Measurements from ENCODE around the gene ZNF606. TPM values are rescaled to one million over a fixed set of nuclear protein-coding genes. Genes with fewer than 3 reads are reported as not detected.

Gene ZNF606
- total RNA-seq, 6 experiments from 2014 or later, result 3.1 to 7.1 (median 5.0) TPM

GRCh38 chr19:58040751-58041525, 38.3 kb upstream of the ZNF606 start:
- TF ChIP-seq POLR2A (IDR thresholded peaks at IDR 0.05), result no peak
- TF ChIP-seq, protein P1, sequence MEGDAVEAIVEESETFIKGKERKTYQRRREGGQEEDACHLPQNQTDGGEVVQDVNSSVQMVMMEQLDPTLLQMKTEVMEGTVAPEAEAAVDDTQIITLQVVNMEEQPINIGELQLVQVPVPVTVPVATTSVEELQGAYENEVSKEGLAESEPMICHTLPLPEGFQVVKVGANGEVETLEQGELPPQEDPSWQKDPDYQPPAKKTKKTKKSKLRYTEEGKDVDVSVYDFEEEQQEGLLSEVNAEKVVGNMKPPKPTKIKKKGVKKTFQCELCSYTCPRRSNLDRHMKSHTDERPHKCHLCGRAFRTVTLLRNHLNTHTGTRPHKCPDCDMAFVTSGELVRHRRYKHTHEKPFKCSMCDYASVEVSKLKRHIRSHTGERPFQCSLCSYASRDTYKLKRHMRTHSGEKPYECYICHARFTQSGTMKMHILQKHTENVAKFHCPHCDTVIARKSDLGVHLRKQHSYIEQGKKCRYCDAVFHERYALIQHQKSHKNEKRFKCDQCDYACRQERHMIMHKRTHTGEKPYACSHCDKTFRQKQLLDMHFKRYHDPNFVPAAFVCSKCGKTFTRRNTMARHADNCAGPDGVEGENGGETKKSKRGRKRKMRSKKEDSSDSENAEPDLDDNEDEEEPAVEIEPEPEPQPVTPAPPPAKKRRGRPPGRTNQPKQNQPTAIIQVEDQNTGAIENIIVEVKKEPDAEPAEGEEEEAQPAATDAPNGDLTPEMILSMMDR (IDR thresholded peaks at IDR 0.05), result no peak
- no peaks in the 10 kb centered on the region for H3K4me1 ChIP-seq
- no peak for DNase-seq
- H3K27ac ChIP-seq, result no peak overlapping the region
- H3K9me3 ChIP-seq, result no peaks in the 10 kb centered on the region
- 73% methylated on average over 5 of the region's 21 CpGs for WGBS (ENCODE audit: insufficient coverage, low coverage, low lambda C conversion rate, missing lambda C conversion rate)
- H3K4me3 ChIP-seq, result no peak overlapping the region
- H3K36me3 ChIP-seq, result no peaks in the 10 kb centered on the region
- no peaks in the 10 kb centered on the region for H3K27me3 ChIP-seq
- intact Hi-C loops (cut with DNase I), result no loop called here
- ATAC-seq, result no peak

DNA sequence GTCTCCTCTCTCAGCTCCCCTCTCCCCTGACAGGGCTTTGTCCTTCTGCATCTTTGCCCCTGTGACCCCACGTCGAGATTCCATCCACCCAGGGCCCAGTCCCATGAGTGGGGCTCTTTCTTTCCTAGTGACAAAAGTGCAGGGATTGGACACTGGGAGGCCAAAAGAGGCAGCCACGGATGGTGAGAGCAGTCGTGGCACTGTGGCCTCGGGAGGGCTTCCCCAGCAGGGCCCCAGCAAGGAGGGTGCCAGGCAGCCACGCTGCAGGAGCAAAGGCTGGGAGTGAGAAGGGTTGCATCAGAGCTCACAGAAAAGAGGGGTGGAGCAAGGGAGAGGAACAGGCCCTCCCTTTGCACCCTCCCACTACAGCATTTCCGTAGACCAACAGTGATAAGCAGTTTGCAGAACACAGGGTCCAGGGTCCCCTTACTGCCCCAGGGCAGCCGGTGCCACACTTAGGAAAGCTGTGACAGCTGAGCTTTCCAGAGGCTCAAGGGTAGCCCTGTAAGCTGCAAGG, 36.1 kb upstream of the ZNF606 start:
- H3K4me1 ChIP-seq, result no peaks in the 10 kb centered on the region
- no peaks in the 10 kb centered on the region for H3K27me3 ChIP-seq
- DNase-seq, result no peak
- H3K36me3 ChIP-seq, result no peaks in the 10 kb centered on the region
- H3K4me3 ChIP-seq, result no peak overlapping the region
- TF ChIP-seq, protein P1 (IDR thresholded peaks at IDR 0.05), result no peak
- no peak for TF ChIP-seq POLR2A (IDR thresholded peaks at IDR 0.05)
- ATAC-seq, result no peak
- 6% methylated on average over 5 of the region's 8 CpGs for WGBS (ENCODE audit: insufficient coverage, low coverage, low lambda C conversion rate, missing lambda C conversion rate)
- intact Hi-C loops (cut with DNase I), result no loop called here
- H3K9me3 ChIP-seq, result no peaks in the 10 kb centered on the region
- H3K27ac ChIP-seq, result no peak overlapping the region

DNA sequence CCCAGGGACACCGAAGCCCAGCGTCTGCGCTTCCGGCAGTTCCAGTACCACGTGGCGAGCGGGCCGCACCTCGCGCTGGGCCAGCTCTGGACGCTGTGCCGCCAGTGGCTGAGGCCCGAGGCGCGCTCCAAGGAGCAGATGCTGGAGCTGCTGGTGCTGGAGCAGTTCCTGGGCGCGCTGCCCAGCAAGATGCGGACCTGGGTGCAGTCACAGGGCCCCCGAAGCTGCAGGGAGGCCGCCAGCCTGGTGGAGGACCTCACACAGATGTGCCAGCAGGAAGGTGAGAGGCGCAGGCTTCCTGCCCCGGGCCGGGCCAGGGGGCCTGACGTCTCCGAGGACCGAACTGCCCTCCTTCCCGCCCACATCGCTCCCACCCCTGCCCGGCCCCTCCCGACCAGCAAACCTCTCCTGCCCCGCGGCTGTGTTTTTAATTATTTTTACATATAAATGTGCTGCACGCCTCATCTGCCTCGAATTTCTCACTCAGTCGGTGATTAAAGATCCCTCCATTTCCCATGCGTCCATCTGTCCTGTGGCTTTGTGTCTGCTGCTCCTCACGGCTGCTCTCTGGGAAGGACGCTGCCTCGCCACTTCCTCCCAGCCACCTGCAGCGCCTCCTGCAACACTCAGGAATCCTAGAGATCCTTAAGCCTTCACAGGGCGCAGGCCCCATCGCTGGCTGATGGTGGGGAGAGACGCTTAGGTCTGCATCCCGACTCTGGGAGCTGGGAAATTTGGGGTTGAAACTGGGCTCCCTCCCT, 35.5 kb upstream of the ZNF606 start:
- H3K4me1 ChIP-seq, result no peaks in the 10 kb centered on the region
- 36% methylated on average over 17 of the region's 44 CpGs for WGBS (ENCODE audit: insufficient coverage, low coverage, low lambda C conversion rate, missing lambda C conversion rate)
- H3K9me3 ChIP-seq, result no peaks in the 10 kb centered on the region
- no peaks in the 10 kb centered on the region for H3K36me3 ChIP-seq
- no peak overlapping the region for H3K4me3 ChIP-seq
- intact Hi-C loops (cut with DNase I), result no loop called here
- H3K27me3 ChIP-seq, result no peaks in the 10 kb centered on the region
- DNase-seq (no peak), ATAC-seq (no peak)
- no peak for TF ChIP-seq POLR2A (IDR thresholded peaks at IDR 0.05)
- TF ChIP-seq, protein P1 (IDR thresholded peaks at IDR 0.05), result no peak
- no peak overlapping the region for H3K27ac ChIP-seq

DNA sequence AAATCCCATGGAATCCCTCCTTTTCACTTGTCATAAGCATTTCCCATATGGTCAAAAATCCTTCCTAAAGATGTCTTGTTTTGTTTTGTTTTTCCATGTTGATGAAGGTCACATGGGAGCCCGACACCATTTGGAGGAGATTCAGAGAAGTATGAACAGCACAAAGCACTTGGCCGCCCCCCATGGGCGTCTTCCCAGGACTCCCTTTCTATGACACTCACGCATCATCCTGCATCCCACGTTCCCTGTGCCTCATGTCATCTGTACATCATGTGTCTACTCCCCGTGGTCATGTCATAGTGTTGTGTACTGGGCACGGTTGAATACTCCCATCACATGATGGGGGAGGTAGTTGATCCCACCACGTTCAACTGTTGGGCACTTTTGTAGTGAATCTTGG, 33.2 kb upstream of the ZNF606 start:
- H3K4me3 ChIP-seq, result no peak overlapping the region

More for the DNA sequence above, 33.2 kb upstream of the ZNF606 start:
- DNase-seq (no peak), ATAC-seq (no peak)
- H3K27ac ChIP-seq, result no peak overlapping the region
- TF ChIP-seq, protein P1 (IDR thresholded peaks at IDR 0.05), result no peak
- TF ChIP-seq POLR2A (IDR thresholded peaks at IDR 0.05), result no peak
- no peaks in the 10 kb centered on the region for H3K36me3 ChIP-seq
- intact Hi-C loops (cut with DNase I), result no loop called here
- H3K27me3 ChIP-seq, result no peaks in the 10 kb centered on the region
- 64% methylated on average over 8 of the region's 8 CpGs for WGBS (ENCODE audit: insufficient coverage, low coverage, low lambda C conversion rate, missing lambda C conversion rate)
- no peaks in the 10 kb centered on the region for H3K4me1 ChIP-seq
- H3K9me3 ChIP-seq, result no peaks in the 10 kb centered on the region

Data from right lobe of liver (tissue), 6 donors.